ENCODE results near the gene EFNA5. TPM values are rescaled to one million over a fixed set of nuclear protein-coding genes. Genes with fewer than 3 reads are reported as not detected.
A peak's percentile ranks its signal among the peaks of the same experiment; 100 is the strongest.
"Not testable (repeated sequence)": the region's sequence is repeated elsewhere in the genome, so short reads cannot be mapped to it uniquely, and the experiment has no call there.

Gene EFNA5
- total RNA-seq, 4 donors from 2014 or later = 21.3 to 47.0 (median 29.3) TPM

DNA sequence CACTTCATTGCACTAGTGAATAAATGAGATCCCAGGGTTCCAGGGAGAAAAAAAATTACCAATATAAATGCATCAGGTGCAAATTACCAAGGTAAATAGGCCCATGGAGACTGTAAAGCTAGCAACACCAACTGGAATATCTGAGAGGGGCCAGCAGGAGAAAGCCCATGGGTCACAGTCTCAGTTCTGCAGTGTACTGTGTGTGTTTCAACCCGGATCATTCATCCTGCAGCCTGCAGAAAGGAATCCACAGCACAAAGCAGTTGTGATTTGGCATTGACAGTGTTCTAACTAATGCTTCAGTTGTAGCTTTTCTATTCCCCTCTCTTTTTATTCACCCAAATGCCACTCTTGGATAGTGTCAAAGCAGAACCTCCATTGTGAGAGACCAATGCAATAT, 171.0 kb downstream of the EFNA5 start:
- 56% methylated on average over 1 of the region's 1 CpG for WGBS
- no peak overlapping the region for H3K4me3 ChIP-seq

DNA sequence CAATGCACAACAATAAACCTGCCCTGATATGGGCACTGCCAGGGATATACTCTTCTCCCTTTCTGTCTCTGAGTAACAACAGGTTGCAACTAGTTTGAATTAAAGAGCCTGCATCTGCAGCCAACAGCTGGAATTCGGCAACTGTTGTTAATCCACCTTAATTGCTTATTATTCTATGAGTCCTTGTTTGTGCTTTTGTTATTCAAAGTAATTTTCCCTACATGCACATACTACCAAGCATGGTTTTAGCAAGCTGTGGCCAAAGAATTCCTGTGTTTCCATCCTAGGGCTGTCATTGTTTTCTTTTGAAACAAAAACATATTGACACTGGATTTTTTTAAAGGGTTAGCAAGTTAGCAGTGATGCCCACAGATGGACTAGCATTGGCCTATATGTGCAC, 171.5 kb downstream of the EFNA5 start:
- peaks cover 11% of the 10 kb centered on the region for H3K4me1 ChIP-seq
- WGBS = 47% methylated on average over 1 of the region's 1 CpG
- no peaks in the 10 kb centered on the region for H3K9me3 ChIP-seq
- no peak overlapping the region for H3K4me3 ChIP-seq
- no peak overlapping the region for H3K27ac ChIP-seq
- no peaks in the 10 kb centered on the region for H3K36me3 ChIP-seq
- TF ChIP-seq POLR2AphosphoS5 (IDR thresholded peaks at IDR 0.05) (no peak), EP300 (IDR thresholded peaks at IDR 0.05) (no peak), POLR2A (IDR thresholded peaks at IDR 0.05) (no peak)
- TF ChIP-seq, protein P1, sequence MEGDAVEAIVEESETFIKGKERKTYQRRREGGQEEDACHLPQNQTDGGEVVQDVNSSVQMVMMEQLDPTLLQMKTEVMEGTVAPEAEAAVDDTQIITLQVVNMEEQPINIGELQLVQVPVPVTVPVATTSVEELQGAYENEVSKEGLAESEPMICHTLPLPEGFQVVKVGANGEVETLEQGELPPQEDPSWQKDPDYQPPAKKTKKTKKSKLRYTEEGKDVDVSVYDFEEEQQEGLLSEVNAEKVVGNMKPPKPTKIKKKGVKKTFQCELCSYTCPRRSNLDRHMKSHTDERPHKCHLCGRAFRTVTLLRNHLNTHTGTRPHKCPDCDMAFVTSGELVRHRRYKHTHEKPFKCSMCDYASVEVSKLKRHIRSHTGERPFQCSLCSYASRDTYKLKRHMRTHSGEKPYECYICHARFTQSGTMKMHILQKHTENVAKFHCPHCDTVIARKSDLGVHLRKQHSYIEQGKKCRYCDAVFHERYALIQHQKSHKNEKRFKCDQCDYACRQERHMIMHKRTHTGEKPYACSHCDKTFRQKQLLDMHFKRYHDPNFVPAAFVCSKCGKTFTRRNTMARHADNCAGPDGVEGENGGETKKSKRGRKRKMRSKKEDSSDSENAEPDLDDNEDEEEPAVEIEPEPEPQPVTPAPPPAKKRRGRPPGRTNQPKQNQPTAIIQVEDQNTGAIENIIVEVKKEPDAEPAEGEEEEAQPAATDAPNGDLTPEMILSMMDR (IDR thresholded peaks at IDR 0.05) = no peak
- H3K27me3 ChIP-seq = no peaks in the 10 kb centered on the region
- DNase-seq (ENCODE audit: low spot score in 2 of 2) = no peak

More for the DNA sequence above, 171.0 kb downstream of the EFNA5 start:
- Histone ChIP-seq H3K27me3 (no peaks in the 10 kb centered on the region), H3K4me1 (peaks cover 11% of the 10 kb centered on the region), H3K36me3 (no peaks in the 10 kb centered on the region), H3K27ac (no peak overlapping the region), H3K9me3 (no peaks in the 10 kb centered on the region)
- TF ChIP-seq, protein P1 (IDR thresholded peaks at IDR 0.05) = no peak
- TF ChIP-seq EP300 (IDR thresholded peaks at IDR 0.05) (no peak), POLR2A (IDR thresholded peaks at IDR 0.05) (no peak), POLR2AphosphoS5 (IDR thresholded peaks at IDR 0.05) (no peak)
- no peak for DNase-seq (ENCODE audit: low spot score in 2 of 2)

DNA sequence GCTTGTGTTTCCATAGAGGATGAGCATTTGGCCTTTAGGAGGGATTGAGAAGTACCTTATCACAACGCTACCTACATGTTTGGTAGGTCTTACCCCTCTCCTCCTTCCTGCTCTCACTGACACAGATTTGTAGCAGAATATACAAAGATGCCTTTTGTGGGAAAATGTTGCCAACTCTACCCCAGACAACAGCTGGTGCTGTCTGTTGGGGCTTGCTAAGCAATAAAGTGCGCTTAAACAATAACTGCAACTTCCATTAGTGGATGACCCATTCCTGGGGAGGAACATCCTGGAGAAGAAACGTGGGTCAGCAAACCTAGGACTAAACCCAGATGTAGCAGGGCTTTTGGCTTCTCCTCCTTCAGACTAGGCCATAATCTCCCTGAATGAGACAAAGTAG, 174.3 kb downstream of the EFNA5 start:
- H3K4me3 ChIP-seq = no peak overlapping the region
- H3K36me3 ChIP-seq = no peaks in the 10 kb centered on the region
- TF ChIP-seq, protein P1 (IDR thresholded peaks at IDR 0.05) = no peak
- TF ChIP-seq EP300 (IDR thresholded peaks at IDR 0.05) (no peak), POLR2A (IDR thresholded peaks at IDR 0.05) (no peak), POLR2AphosphoS5 (IDR thresholded peaks at IDR 0.05) (no peak)
- no peaks in the 10 kb centered on the region for H3K9me3 ChIP-seq
- no peaks in the 10 kb centered on the region for H3K27me3 ChIP-seq
- 89% methylated on average over 3 of the region's 3 CpGs for WGBS
- DNase-seq (ENCODE audit: low spot score in 2 of 2) = no peak
- H3K4me1 ChIP-seq = peaks cover 11% of the 10 kb centered on the region
- H3K27ac ChIP-seq = no peak overlapping the region

DNA sequence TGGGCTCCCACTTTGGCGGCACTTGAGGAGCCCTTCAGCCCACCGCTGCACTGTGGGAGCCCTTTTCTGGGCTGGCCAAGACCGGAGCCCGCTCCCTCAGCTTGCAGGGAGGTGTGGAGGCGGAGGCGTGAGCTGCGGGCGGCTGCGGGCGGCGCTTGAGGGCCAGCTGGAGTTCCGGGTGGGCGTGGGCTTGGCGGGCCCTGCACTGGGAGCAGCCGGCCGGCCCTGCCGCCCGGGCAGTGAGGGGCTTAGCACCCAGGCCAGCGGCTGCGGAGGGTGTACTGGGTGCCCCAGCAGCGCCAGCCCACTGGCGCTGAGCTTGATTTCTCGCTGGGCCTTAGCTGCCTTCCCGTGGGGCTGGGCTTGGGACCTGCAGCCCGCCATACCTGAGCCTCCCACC, 176.6 kb downstream of the EFNA5 start:
- 91% methylated on average over 17 of the region's 25 CpGs for WGBS
- not testable (repeated sequence) for H3K9me3 ChIP-seq; H3K4me1 ChIP-seq; H3K4me3 ChIP-seq; H3K27me3 ChIP-seq; H3K27ac ChIP-seq; H3K36me3 ChIP-seq; DNase-seq (ENCODE audit: low spot score in 2 of 2)

DNA sequence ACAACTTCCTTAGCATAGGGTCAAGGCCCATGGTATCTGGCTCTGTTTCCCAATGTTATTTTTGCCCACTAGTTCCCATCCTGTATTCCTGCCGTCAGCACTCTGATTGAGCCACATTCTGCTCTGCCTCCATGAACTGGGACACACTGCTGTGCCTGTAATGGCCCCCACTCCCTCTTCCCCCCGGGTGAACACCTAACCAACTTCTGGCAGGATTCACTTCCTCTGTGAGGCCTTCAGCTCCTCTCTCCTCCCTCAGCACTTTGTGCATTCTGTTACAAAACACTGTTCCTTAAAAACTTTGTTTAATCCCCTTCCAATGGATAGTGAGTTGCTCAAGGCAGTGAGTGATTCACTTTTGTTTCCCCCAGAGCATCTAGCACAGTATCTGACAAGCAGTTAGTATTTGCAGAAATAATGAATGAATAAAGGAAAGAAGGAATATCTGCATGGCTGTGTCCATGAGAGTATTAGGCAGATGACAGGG, 183.6 kb downstream of the EFNA5 start:
- Histone ChIP-seq H3K27me3 (no peaks in the 10 kb centered on the region), H3K4me3 (no peak overlapping the region), H3K9me3 (no peaks in the 10 kb centered on the region), H3K27ac (peak overlapping the region; percentile 26), H3K36me3 (no peaks in the 10 kb centered on the region), H3K4me1 (peaks cover 26% of the 10 kb centered on the region)
- DNase-seq (ENCODE audit: low spot score in 2 of 2) = no peak
- TF ChIP-seq POLR2A (IDR thresholded peaks at IDR 0.05) = no peak
- TF ChIP-seq POLR2AphosphoS5 (IDR thresholded peaks at IDR 0.05) = no peak
- TF ChIP-seq EP300 (IDR thresholded peaks at IDR 0.05) = no peak
- TF ChIP-seq, protein P1 (IDR thresholded peaks at IDR 0.05) = no peak
- 37% methylated on average over 2 of the region's 2 CpGs for WGBS

DNA sequence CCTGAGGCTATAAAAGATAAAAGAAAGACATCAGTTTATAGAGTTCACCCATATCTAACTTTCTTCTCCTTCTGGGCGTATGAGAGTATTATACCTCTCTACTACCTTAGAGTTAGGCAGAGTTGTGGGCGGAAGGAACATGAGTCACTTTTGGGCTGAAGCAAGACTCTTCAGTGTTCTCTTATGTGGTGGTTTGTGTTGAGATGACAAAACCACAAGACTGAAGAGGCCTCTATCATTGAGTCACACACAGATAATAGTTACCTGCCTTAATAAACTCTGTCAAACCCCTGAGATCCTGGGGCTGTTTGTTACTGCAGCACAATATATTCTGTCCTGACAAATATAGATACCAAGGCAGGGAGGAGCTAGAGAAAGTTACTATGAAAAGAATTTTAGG, 184.2 kb downstream of the EFNA5 start:
- Histone ChIP-seq H3K4me1 (peaks cover 26% of the 10 kb centered on the region), H3K27me3 (no peaks in the 10 kb centered on the region), H3K4me3 (no peak overlapping the region), H3K27ac (peak overlapping the region; percentile 34), H3K9me3 (no peaks in the 10 kb centered on the region), H3K36me3 (no peaks in the 10 kb centered on the region)
- WGBS = 60% methylated on average over 2 of the region's 2 CpGs
- DNase-seq (ENCODE audit: low spot score in 2 of 2) = no peak
- TF ChIP-seq, protein P1 (IDR thresholded peaks at IDR 0.05) = no peak
- TF ChIP-seq POLR2AphosphoS5 (IDR thresholded peaks at IDR 0.05) (no peak), POLR2A (IDR thresholded peaks at IDR 0.05) (no peak), EP300 (IDR thresholded peaks at IDR 0.05) (no peak)

Measured in suprapubic skin (tissue), 4 donors.